HEK293T (cell line): ENCODE data around the gene TAOK2.
"Not testable (repeated sequence)": the region's sequence is repeated elsewhere in the genome, so short reads cannot be mapped to it uniquely, and the experiment has no call there.

Experiments
- CTCF ChIA-PET: fragments of 350-600 bp; formaldehyde crosslinking; extraction: SDS; loops from one replicate; lab custom pipeline; 2021; ENCODE audit warnings: antibody characterized with exemption, inconsistent platforms; lab: Yijun Ruan, JAX
- POLR2A ChIA-PET: fragments of 350-600 bp; formaldehyde crosslinking; extraction: SDS; loops from one replicate; lab custom pipeline; 2020; ENCODE audit warnings: antibody characterized with exemption, inconsistent platforms; lab: Yijun Ruan, JAX
- DNase-seq: peaks from one replicate; pipeline ENCODE4 v3.0.0; 2012; ENCODE audit warnings: mixed read lengths; ENCODE audit errors: extremely low spot score
- ARNT ChIP-seq: fragments of 450-650 bp; IDR thresholded peaks from 2 replicates; pipeline ENCODE4 v1.6.1; 2017; ENCODE audit warnings: mild to moderate bottlenecking
- BHLHE40 ChIP-seq: fragments of 450-650 bp; IDR thresholded peaks from 2 replicates; pipeline ENCODE4 v1.6.1; 2016; ENCODE audit warnings: mild to moderate bottlenecking, moderate library complexity, borderline replicate concordance
- CTBP1 ChIP-seq: fragments of 450-650 bp; IDR thresholded peaks from 2 replicates; pipeline ENCODE4 v1.6.1; 2016; ENCODE audit warnings: borderline replicate concordance
- ELF4 ChIP-seq: fragments of 450-650 bp; IDR thresholded peaks from 2 replicates; pipeline ENCODE4 v1.6.1; 2017; ENCODE audit warnings: antibody characterized with exemption
- FOXA1 ChIP-seq: fragments of 450-650 bp; IDR thresholded peaks from 2 replicates; pipeline ENCODE4 v1.6.1; 2016; ENCODE audit warnings: mild to moderate bottlenecking
- FOXK2 ChIP-seq: fragments of 450-650 bp; IDR thresholded peaks from 2 replicates; pipeline ENCODE4 v1.6.1; 2016; ENCODE audit warnings: mild to moderate bottlenecking
- FOXM1 ChIP-seq: fragments of 450-650 bp; IDR thresholded peaks from 2 replicates; pipeline ENCODE4 v1.6.1; 2017; ENCODE audit warnings: mild to moderate bottlenecking, borderline replicate concordance
- HDGF ChIP-seq: fragments of 450-650 bp; IDR thresholded peaks from 2 replicates; pipeline ENCODE4 v1.6.1; 2017; ENCODE audit warnings: antibody characterized with exemption, borderline replicate concordance
- L3MBTL2 ChIP-seq: fragments of 450-650 bp; conservative IDR thresholded peaks from 2 replicates; pipeline ENCODE4 v1.6.1; 2016; ENCODE audit warnings: mild to moderate bottlenecking
- LEF1 ChIP-seq: fragments of 450-650 bp; IDR thresholded peaks from 2 replicates; pipeline ENCODE4 v1.6.1; 2017; ENCODE audit warnings: mild to moderate bottlenecking, borderline replicate concordance
- NFRKB ChIP-seq: fragments of 450-650 bp; IDR thresholded peaks from 2 replicates; pipeline ENCODE4 v1.6.1; 2016; ENCODE audit warnings: mild to moderate bottlenecking, moderate library complexity
- PKNOX1 ChIP-seq: fragments of 450-650 bp; IDR thresholded peaks from 2 replicates; pipeline ENCODE4 v1.6.1; 2016
- SP1 ChIP-seq: fragments of 450-650 bp; IDR thresholded peaks from 2 replicates; pipeline ENCODE4 v1.6.1; 2017
- SUZ12 ChIP-seq: fragments of 450-650 bp; IDR thresholded peaks from 2 replicates; pipeline ENCODE4 v1.6.1; 2016; ENCODE audit warnings: mild to moderate bottlenecking
- TARDBP ChIP-seq: fragments of 450-650 bp; IDR thresholded peaks from 2 replicates; pipeline ENCODE4 v1.6.1; 2016
- ZNF384 ChIP-seq: fragments of 450-650 bp; IDR thresholded peaks from 2 replicates; pipeline ENCODE4 v1.6.1; 2016

TAOK2 gene

GRCh38 chr16:29951625-29952365, 21.9 kb upstream of the TAOK2 start:
- POLR2A ChIA-PET = interaction anchor here (2.2 to 7.5 kb wide), 2 partner anchors 9 to 25 kb away, joined by 8 to 54 read pairs; partner anchors contain the start of genes KCTD13 and TMEM219
- CTCF ChIA-PET = no interaction called here
- TF ChIP-seq BHLHE40 (no peak), TARDBP (no peak), FOXM1 (no peak), NFRKB (no peak), SUZ12 (no peak), ZNF384 (no peak), FOXA1 (no peak)
- no peak for DNase-seq

GRCh38 chr16:29958756-29959155, 14.9 kb upstream of the TAOK2 start:
- no peak for TF ChIP-seq SUZ12
- TF ChIP-seq ELF4 = no peak
- TF ChIP-seq CTBP1 = no peak
- no peak for TF ChIP-seq HDGF
- TF ChIP-seq PKNOX1 = no peak
- TF ChIP-seq FOXA1 = no peak
- TF ChIP-seq ZNF384 = no peak
- no peak for TF ChIP-seq FOXM1
- TF ChIP-seq SP1 = no peak
- TF ChIP-seq BHLHE40 = no peak
- TF ChIP-seq TARDBP = no peak
- no peak for TF ChIP-seq ARNT
- TF ChIP-seq NFRKB = no peak
- no peak for TF ChIP-seq FOXK2
- TF ChIP-seq LEF1 = no peak
- CTCF ChIA-PET = no interaction called here
- POLR2A ChIA-PET = interaction anchor here (1.4 to 4.4 kb wide), 3 partner anchors 8 to 32 kb away, joined by 7 to 54 read pairs (median 9); partner anchors contain the start of gene KCTD13
- DNase-seq = no peak

- no peak for DNase-seq
- ChIA-PET POLR2A (interaction anchor here (1.4 to 4.4 kb wide), 2 partner anchors 9 to 16 kb away, joined by 7 to 54 read pairs; no protein-coding TSS in a partner anchor), CTCF (no interaction called here)
- no peak for TF ChIP-seq ELF4
- TF ChIP-seq HDGF = no peak
- TF ChIP-seq SUZ12 = no peak
- TF ChIP-seq NFRKB = no peak
- no peak for TF ChIP-seq CTBP1
- TF ChIP-seq ZNF384 = no peak
- no peak for TF ChIP-seq ARNT
- no peak for TF ChIP-seq TARDBP
- TF ChIP-seq L3MBTL2 = no peak
- no peak for TF ChIP-seq PKNOX1
- no peak for TF ChIP-seq LEF1
- no peak for TF ChIP-seq SP1
- TF ChIP-seq FOXA1 = no peak
- TF ChIP-seq FOXM1 = no peak
- no peak for TF ChIP-seq BHLHE40
- TF ChIP-seq FOXK2 = no peak
These were observed 14.4 kb upstream of the TAOK2 start for GRCh38 chr16:29959293-29959692.

GRCh38 chr16:29959821-29960220, 13.8 kb upstream of the TAOK2 start:
- DNase-seq, CTCF ChIA-PET: not testable (repeated sequence)
- POLR2A ChIA-PET = interaction anchor here (0.9 to 4.4 kb wide), 3 partner anchors 9 to 35 kb away, joined by 3 to 54 read pairs (median 7); partner anchors contain the start of gene HIRIP3

GRCh38 chr16:29961127-29961478, 12.6 kb upstream of the TAOK2 start:
- no peak for TF ChIP-seq HDGF
- no peak for DNase-seq
- POLR2A ChIA-PET = interaction anchor here (1.0 to 4.4 kb wide), 17 partner anchors 11 to 154 kb away, joined by 3 to 102 read pairs (median 6); partner anchors contain the start of genes ASPHD1, HIRIP3, KCTD13 and PAGR1
- CTCF ChIA-PET = interaction anchor here (0.8 to 2.3 kb wide), 5 partner anchors 11 to 97 kb away, joined by 3 to 14 read pairs (median 4); partner anchors contain the start of gene TAOK2

- CTCF ChIA-PET = interaction anchor here (0.6 to 2.3 kb wide), 8 partner anchors 11 to 568 kb away, joined by 3 to 14 read pairs (median 4); partner anchors contain the start of genes KCTD13, SEZ6L2 and TAOK2
- POLR2A ChIA-PET = interaction anchor here (0.6 to 4.4 kb wide), 23 partner anchors 11 to 154 kb away, joined by 3 to 102 read pairs (median 5); partner anchors contain the start of genes ALDOA, ASPHD1, C16orf92 and DOC2A
- DNase-seq = peak; percentile 100
- TF ChIP-seq TARDBP (peak; percentile 68; the same call in 1 of the 2 replicates), SP1 (no peak), L3MBTL2 (peak; percentile 88), SUZ12 (no peak), FOXM1 (peak; percentile 54; the same call in 1 of the 2 replicates), NFRKB (no peak), BHLHE40 (peak; percentile 62; the same call in 1 of the 2 replicates), HDGF (0 out of 2 replicates have a peak, but pooled peaks have one; percentile 43), FOXA1 (no peak), PKNOX1 (no peak)
These were observed 12.0 kb upstream of the TAOK2 start, which contains the start of gene TMEM219 for GRCh38 chr16:29961479-29962343. Gene TMEM219, plus strand, starts transcription at chr16:29962079. Its CDS starts 1,065 bp downstream, at chr16:29963144.
